Measurements from ENCODE around the gene OR9Q2. TPM values are rescaled to one million over a fixed set of nuclear protein-coding genes. Genes with fewer than 3 reads are reported as not detected.
"Not testable (repeated sequence)": the region's sequence is repeated elsewhere in the genome, so short reads cannot be mapped to it uniquely, and the experiment has no call there.

Gene OR9Q2, protein sequence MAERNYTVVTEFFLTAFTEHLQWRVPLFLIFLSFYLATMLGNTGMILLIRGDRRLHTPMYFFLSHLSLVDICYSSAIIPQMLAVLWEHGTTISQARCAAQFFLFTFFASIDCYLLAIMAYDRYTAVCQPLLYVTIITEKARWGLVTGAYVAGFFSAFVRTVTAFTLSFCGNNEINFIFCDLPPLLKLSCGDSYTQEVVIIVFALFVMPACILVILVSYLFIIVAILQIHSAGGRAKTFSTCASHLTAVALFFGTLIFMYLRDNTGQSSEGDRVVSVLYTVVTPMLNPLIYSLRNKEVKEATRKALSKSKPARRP
- total RNA-seq: not detected in 2 replicates
- polyA plus RNA-seq (2012): not detected

DNA sequence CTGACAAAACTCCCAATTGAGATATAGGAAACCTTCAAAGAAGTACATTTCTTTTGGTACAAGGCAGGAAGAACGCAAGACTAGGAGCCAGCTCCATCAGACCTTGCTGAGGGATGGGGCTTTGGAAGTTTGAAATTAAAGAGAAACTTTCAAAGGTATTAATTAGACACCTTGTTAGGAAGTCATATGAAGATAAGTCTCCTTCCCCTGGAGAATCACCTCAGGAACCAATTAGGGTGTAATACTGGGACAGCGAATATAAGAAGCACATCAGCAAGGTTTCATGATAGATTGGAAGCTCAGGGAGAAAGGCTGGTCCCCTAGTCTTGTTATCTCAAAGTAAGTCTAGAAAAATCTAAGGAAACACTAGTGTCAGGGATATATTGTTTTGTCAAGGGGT lies at the start of gene OR9Q2:
Gene OR9Q2 (plus strand): TSS at position 301 of the 400 bp plus-strand sequence. CDS start 1,421 bp downstream, outside the sequence.
- DNase-seq (ENCODE audit: low read depth): no peak

DNA sequence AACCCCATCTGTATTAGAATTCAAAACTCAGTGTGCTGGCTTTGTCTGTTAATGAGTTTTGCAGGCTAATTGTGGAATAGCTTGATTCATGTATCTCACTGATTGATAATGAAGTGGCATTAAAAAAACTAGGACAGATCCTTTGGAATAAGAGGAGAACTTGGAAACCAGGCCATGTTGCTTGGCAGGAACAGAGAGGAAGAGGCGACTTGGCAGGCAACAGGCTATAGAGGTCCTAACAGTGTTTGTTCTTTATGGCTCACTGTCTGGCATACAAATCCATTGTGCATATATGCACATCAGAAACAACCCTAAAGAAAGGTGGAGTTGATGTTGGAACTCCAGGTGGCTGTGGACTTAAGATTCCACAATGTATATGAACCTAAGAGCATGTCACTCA lies 46.1 kb upstream of the OR9Q2 start:
- no peak for DNase-seq (ENCODE audit: low read depth)

DNA sequence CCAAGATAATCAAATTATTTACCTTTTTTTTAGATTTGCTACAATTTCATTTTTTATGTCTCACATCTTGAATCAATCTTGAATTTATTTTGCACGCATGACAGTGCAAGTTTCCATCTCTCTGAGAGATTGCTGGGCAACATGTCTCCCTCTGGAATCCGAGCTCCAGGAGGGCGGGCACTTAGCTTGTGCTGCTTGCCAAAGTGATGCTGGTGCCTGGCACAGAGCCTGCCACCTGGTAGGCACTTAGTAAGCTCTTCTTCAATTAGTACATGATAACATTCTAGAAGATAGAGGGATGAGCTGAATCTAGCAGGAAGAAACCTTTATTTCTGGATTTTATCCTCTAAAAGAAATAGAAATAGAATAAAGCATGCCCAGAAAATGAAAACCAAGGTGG lies 36.1 kb upstream of the OR9Q2 start:
- no peak for DNase-seq (ENCODE audit: low read depth)

DNA sequence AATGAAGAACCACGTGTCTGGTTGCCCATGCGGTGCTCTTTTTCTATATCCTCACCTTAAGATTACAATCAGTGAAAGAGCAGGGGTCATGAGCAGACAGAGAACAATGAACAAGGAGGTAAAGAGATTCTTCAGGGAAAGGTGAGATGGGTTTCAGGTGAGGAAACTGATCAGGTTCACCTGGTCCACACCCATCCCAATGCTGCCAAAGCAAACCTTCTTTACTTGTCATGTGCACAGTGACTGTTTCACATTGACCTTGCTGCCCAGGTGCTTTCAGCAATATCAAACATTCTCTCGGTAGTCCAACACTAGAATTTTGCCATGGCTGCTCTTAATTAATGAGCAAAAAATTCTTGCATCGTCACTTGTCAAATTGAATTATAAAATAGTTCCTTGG lies 24.5 kb upstream of the OR9Q2 start:
- no peak for DNase-seq (ENCODE audit: low read depth)

DNA sequence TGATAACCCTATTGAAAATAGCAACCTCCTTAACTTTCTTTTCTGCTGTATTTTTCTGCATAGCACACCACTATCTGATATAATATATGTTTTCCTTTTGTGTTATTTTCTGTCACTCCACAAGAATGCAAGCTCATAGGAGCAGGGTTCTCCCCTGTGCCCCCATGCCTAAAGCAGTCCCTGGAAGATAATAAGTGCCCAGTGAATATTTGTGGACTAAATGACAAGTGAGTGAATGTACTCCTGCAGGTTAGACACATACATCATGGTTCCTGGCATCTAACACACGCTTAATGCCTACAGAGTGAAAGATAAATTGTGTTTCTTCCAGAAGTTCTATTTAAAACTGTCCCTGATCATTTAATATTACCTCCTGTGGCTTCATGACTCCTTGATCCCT lies 23.9 kb upstream of the OR9Q2 start:
- DNase-seq (ENCODE audit: low read depth): no peak

DNA sequence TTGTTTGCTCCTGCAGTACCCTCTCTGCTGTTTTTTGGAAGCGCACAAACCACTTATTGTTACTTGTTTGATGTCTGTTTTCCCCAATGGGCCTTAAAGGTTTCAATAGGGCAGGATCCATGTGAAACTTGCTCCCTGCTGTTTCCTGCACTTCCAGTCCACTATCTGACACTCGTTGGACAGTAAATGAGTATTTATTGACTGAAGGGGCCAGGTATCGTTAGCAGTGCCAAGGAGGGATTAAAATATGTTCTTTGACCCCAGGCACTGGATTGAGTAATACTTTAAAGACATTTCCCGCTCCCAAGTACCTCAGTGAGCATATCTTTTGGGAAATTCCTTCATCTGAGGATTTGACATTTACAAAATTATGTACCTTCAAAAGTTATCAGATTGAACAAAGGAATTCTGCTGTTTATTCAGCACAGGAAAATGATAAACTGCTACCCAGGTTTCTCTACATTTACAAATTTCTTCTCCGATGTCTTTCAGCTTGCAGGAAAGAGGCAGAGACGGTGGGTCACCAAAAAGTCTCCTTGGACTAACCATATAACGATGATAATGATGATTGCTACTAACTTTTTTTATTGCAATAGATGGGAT lies 23.3 kb upstream of the OR9Q2 start:
- no peak for DNase-seq (ENCODE audit: low read depth)

DNA sequence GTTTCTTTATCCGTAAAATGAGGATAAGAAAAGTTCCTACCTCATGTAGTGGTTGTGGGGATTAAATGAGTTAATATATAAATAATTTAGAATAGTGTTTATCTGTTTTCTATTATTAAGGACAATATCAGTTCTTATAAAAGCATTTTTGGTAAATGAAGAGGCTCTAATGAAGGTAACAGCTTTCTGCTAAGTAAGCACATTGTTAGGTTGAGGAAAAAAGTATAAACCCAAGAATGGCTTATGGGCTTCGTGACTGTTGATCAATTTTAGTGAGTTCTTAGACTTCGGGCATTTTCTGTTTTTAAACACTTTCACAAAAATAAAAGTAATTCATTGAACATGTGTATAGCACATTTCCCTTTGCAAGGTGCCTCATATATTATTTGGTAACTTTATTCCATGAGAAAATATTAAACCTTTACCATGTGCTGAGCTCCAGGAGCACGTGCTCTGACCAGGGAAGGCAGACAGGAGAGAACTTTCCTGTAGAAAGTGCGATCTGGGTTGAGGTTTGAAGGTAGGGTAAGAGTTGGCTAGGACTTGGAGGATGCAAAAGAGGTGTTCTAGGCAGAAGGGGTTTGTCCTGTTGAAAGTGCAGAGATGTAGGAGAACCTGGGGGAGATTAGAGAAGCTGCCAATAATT lies 11.3 kb upstream of the OR9Q2 start:
- DNase-seq (ENCODE audit: low read depth): no peak

DNA sequence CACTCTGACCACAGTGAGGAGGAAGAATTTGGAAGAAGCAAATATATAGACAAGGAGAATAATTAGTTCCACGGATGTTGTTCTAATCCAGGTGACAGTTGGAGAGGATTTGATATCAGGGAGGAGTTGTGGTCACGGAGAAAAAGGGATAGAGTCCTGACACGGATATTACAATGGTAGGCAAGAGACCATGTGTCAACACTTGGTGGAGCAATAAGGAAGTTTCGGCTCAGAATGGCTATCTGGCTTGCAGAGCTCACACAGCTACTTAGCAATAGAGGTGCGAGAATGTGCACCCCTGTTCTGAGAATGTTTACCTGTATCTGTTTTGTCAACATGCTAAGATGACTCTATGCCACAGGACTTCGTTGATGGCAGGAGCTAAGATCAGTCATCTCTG lies 10.4 kb upstream of the OR9Q2 start:
- DNase-seq (ENCODE audit: low read depth): no peak

DNA sequence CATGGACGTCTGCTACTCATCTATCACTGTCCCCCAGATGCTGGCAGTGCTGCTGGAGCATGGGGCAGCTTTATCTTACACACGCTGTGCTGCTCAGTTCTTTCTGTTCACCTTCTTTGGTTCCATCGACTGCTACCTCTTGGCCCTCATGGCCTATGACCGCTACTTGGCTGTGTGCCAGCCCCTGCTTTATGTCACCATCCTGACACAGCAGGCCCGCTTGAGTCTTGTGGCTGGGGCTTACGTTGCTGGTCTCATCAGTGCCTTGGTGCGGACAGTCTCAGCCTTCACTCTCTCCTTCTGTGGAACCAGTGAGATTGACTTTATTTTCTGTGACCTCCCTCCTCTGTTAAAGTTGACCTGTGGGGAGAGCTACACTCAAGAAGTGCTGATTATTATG lies 9.2 kb upstream of the OR9Q2 start:
- no peak for DNase-seq (ENCODE audit: low read depth)

DNA sequence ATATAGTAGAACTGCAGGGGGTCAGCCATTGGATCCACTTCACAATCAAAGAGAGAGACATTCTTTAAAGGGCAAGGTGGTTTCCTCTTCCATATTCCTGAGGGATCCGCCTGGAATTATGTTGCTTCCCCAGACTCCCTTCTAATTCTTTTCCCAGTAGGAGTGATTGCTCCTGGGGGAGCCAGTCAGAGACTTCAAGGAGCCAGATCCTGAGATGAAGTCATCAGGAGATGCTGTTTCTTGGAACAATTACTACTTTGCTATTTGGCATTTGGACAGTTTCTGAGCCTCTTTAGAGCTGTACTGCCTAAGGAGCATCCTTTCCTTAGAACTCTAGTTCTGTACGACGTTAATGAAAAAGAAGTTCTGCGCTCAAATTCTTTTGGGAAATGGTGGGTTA lies 1.9 kb upstream of the OR9Q2 start:
- no peak for DNase-seq (ENCODE audit: low read depth)

DNA sequence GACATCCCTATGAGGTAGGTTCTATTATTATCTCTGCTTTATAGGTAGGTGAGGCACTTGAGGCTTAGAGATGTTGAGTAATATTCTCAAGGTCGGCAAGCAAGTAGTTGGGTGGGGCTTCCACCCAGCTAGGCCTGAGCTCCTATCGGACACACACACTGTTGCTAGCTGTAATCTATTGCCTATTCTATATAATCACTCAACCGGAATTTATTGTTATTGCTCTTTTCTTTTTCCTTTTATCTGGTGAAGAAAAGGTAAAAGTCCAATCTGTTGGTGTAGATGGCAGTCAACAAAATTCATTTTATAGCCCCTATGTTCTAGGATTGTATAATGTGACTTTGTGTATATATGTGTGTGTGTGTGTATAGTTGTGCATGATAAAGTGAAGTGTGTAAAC lies 3.4 kb downstream of the OR9Q2 start:
- DNase-seq (ENCODE audit: low read depth): no peak

DNA sequence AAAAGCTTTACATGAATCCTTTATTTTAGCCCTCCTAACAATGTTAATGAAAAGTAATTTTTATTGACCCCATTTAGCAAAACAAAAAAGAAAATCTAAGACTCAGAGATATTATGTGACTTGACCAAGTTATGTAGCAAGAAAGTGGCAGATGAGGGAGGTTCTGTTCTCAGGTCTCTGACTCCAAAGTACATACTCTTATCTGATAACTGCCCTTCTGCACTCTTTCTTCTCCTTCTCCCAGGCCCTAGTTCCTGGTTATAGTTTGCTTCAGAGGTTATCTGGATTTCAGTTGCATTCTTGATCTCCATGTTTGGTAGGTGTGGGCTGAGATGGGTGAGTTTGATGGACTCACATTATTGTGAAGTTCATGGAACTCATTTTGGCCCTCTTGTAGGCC lies 4.5 kb downstream of the OR9Q2 start:
- DNase-seq (ENCODE audit: low read depth): no peak

DNA sequence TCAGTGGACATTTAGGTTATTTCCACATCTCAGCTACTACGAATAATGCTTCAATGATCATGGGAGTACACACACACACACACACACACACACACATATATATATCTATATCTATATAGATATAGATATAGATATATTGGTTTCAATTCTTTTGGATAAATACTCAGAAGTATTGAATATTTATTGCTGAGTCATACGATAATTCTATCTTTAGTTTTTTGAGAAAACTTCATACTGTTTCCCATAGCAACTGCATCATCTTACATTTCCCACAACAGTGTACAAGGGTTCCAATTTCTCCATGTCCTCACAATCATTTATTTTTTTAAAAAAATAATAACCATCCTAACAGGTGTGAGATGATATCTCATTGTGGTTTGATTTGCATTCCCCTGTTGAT lies 7.1 kb downstream of the OR9Q2 start:
- DNase-seq (ENCODE audit: low read depth): no peak

DNA sequence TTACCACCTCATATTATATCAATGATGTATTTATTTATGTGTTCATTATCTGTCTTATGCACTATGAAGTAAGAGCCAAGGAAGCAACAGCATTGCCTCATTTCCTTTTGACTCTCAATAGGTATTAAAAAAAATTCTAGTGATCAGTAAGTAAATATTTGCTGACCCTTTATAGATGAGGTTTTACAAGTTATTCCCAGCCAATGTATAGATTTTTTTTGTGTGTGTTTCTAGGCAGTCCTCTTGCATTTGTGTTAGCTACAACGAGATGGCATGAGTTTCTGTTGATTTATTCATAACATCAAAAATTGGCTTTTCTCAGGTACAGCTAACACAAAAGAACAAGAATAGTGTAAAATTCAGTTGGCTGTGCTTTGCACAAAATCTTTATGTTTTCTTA lies 10.4 kb downstream of the OR9Q2 start:
- DNase-seq (ENCODE audit: low read depth): no peak

DNA sequence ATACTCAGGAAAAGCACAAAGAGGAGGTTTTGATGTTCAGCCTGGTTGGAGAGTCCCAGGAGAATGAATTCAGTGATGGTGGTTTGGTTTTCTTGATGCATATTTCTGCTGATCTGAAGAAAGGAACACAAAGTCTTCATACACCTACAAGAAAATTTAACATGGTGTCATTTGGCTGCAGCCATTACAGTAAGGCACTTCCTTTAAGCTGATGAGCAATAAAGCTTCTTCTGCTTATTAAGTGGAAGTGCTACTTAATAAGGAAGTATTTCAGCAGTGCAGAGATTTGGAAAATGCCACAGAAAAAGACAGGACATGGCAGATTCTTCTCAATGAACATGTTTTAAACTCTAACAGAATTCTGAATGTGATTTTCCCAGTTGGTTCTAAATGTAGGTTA lies 15.2 kb downstream of the OR9Q2 start, which contains the start of gene OR1S2:
Gene OR1S2 (minus strand): TSS at position 101 of the 400 bp plus-strand sequence. CDS start 0 bp downstream, at position 101.
- no peak for DNase-seq (ENCODE audit: low read depth)

DNA sequence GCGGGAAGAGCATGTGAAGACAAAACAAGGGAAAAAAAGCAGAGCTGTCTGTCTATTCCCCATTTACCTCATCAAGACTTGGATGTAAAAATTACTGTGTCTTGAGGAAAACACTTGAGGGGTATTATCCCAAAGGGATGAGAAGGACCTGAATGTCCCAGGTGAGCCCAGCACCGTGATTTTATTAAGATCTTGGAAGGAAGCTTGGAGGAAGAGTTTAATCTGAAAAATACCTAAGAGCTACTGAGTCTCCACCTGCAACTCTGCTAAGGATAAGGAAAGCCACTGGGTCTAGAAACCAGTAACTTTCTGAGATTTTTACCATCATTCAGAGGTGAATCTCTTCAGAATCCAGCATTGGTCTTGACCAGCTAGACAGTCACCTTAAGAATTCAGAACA lies 23.6 kb downstream of the OR9Q2 start, which contains the start of gene OR1S1:
Gene OR1S1 (plus strand): TSS at position 301 of the 400 bp plus-strand sequence.
- not testable (repeated sequence) for DNase-seq (ENCODE audit: low read depth)

DNA sequence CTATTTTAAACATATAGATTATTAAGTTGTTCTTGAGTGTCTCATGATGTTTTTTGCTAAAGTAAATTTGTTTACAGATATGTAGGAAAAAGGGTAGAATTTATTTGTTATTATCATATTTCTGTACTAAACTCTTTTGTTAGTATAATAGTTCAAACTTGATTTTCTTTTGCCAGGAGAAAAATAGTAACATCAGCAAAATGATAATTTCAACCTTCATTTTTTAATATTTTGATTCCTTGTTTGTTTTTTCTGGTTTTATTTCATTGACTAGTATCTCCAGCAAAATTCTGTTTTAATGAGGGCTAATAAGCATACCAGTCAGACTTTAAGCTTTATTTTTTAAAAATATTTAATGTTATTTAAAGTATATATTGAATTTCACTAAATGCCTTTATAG lies 27.6 kb downstream of the OR9Q2 start:
- DNase-seq (ENCODE audit: low read depth): no peak

DNA sequence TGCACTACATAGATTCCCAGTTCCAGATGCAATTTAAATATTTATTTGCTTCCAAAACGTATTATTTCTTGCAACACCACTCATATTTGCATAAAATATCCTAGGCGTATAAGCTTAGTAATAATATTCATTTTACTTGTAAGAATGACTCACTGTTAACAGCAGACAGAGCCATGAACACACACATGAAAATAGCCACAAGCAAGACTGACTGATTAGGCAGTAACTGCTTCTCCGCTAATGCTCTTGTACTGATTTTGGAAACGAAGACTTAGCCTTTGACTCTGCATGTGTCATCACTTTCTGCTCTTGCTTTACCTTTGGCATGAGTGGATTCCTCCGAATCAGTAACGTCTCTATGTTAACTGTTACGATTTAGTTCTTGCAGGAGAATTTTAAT lies 33.9 kb downstream of the OR9Q2 start:
- DNase-seq (ENCODE audit: low read depth): peak; percentile 1

DNA sequence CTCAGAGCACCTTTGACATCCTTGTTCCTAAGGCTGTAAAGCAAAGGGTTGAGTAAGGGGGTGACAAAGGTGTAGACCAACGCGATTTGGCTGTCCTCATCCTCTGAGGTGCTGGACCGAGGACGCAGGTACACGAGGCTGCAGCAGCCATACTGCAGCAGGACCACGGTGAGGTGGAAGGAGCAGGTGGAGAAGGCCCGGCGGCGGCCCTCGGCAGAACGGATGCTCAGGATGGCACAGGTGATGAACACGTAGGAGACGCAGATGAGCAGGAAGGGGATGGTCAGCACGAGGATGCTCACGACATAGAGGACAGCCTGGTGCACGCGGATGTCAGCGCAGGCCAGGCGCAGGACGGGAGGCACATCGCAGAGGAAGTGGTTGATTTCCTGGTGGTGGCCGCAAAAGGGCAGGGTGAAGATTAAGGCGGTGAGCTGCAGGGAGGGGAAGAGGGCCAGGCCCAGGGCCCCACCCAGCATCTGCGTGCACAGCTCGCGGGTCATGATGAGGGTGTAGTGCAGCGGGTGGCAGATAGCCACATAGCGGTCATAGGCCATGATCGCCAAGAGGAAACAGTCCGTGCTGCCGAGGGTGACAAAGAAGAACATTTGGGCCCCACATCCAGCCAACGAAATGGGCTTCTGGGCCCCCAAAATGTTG lies 39.2 kb downstream of the OR9Q2 start:
- no peak for DNase-seq (ENCODE audit: low read depth)
